Fibroblast of villous mesenchyme (primary cell): Measurements from ENCODE around the gene ABCG1. TPM values are rescaled to one million over a fixed set of nuclear protein-coding genes. Genes with fewer than 3 reads are reported as not detected.
A peak's percentile ranks its signal among the peaks of the same experiment; 100 is the strongest.

Experiments
- DNase-seq: peaks from one replicate; pipeline ENCODE4 v3.0.0-alpha.2; 2010; ENCODE audit warnings: low read depth
- H3K4me3 ChIP-seq: 2 replicates; pipeline ENCODE4 v1.5.1; 2011; ENCODE audit warnings: low read depth, mild to moderate bottlenecking, low read length
- total RNA-seq: library from RNA; depleted of rRNA; stranded (reverse); fragments of >200 nt; gene quantifications from 2 replicates; pipeline ENCODE4 v1.2.3, GENCODE V29; 2012
- TF ChIP-seq, protein P1 (sequence below): IDR thresholded peaks from 2 replicates; pipeline ENCODE4 v1.5.1; 2012; ENCODE audit warnings: low read depth, mild to moderate bottlenecking, low read length; ENCODE audit not compliant: insufficient read depth

The ABCG1 gene
- total RNA-seq, 1 donor = 0.43 TPM

GRCh38 chr21:42208801-42209490, 10.0 kb upstream of the ABCG1 start:
- no peak for DNase-seq
- TF ChIP-seq, protein P1, sequence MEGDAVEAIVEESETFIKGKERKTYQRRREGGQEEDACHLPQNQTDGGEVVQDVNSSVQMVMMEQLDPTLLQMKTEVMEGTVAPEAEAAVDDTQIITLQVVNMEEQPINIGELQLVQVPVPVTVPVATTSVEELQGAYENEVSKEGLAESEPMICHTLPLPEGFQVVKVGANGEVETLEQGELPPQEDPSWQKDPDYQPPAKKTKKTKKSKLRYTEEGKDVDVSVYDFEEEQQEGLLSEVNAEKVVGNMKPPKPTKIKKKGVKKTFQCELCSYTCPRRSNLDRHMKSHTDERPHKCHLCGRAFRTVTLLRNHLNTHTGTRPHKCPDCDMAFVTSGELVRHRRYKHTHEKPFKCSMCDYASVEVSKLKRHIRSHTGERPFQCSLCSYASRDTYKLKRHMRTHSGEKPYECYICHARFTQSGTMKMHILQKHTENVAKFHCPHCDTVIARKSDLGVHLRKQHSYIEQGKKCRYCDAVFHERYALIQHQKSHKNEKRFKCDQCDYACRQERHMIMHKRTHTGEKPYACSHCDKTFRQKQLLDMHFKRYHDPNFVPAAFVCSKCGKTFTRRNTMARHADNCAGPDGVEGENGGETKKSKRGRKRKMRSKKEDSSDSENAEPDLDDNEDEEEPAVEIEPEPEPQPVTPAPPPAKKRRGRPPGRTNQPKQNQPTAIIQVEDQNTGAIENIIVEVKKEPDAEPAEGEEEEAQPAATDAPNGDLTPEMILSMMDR = no peak
- H3K4me3 ChIP-seq = no peak overlapping the region

- H3K4me3 ChIP-seq = no peak overlapping the region
- peak; percentile 39 for DNase-seq
- TF ChIP-seq, protein P1 = no peak
Measured at GRCh38 chr21:42209801-42210479, 9.0 kb upstream of the ABCG1 start.

- TF ChIP-seq, protein P1 = no peak
- H3K4me3 ChIP-seq = no peak overlapping the region
- no peak for DNase-seq
Measured at GRCh38 chr21:42212266-42212665, 6.7 kb upstream of the ABCG1 start.

GRCh38 chr21:42213082-42213774, 5.7 kb upstream of the ABCG1 start:
- no peak overlapping the region for H3K4me3 ChIP-seq
- no peak for DNase-seq
- TF ChIP-seq, protein P1 = no peak

DNA sequence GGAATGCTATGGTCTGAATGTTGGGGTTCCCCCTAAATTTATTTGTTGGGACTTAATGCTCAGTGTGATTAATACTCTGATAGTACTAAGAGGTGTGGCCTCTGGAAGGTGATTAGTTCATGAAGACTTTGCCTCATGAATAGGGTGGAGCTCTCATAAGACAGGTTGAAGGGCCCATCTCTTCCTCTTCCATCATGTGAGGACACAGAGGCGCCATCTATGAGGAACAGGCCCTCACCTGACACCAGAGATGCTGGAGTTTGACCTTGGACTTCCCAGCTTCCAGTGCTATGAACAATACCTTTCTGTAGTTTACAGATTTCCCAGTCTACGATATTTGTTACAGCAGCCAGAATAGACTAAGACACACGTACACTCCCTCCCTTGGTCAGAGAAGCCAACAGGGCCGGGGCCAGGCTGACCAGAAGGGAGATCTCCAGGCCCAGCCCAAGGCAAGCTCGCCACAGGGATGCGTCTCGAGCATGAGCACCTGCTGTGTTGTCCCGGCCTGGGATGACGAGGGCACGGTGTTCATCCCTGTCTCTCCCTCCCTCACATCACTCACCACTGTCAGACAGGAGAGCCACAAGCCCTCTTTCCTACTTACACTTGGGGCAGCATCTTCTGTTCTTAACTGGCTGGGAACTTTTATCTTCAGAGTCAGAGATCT, 4.7 kb upstream of the ABCG1 start:
- DNase-seq = no peak
- no peak overlapping the region for H3K4me3 ChIP-seq
- TF ChIP-seq, protein P1 = no peak

DNA sequence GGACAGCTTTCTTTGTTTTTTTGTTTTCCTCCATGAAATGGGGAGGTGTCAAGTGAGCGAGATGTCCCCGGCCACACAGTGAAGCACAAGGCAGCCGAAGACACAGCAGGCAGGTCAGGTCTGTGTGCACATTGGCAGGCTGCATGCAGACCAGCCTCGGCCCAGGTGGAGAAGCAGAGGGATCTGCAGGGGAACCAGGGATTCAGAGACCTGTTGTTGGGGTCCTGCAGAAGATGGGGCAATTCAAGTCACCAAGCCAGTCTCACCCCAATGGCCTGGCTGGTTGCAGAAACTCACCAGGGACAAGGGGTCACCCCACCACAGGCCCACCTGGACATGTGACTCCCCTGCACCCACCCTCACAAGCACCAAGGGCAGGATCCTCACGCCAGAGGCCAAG, 4.0 kb upstream of the ABCG1 start:
- TF ChIP-seq, protein P1 = no peak
- H3K4me3 ChIP-seq = no peak overlapping the region
- DNase-seq = no peak
